ENCODE results near the gene CHKA. TPM values are rescaled to one million over a fixed set of nuclear protein-coding genes. Genes with fewer than 3 reads are reported as not detected.

Gene CHKA
- polyA plus RNA-seq, 1 donor (not counting 4 experiments of a cell fraction or from before 2014, with no cell fraction given), result 7.1 TPM

DNA sequence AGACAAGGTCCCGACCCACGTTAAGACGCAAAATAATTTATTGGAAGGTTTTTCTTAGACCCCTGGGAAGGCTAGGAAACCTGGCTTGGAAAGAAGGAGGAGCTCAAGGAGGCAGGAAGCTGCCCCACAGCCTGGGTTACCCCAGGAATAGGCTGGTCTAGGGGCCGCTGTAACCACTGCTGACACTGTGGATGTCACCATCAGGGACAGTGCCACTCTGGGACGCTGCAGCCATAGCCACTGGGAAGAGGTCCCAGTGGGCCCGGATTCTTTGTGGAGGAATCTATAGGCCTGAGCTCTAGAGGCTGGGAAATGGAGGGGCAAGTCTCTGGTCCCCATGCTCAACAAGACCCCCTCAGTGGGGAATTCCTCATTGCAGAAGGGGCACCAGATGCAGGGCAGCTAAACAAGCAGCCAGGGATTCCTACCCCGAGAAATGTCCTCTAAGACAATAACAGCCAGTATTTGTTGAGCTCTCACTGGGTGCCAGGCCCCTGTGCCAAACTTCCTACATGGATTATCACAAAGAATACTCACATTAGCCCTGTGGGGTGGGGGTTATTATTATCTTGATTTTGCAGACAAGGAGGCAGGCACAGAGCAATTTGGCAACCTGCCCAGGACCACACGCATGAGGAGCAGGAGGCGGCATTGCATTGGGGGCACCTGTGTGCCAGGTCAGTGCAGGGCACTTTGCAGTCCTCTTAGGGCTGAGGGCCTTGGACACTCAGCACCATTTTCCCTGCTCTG is 19.5 kb upstream of the CHKA start:
- Histone ChIP-seq H3K4me3 (ENCODE audit: control insufficient read depth in 2 of 3, extremely low read depth in 1 of 3, insufficient read depth in 2 of 3, low read depth in 1 of 3, low read length in 3 of 3) (no peak overlapping the region), H3K4me2 (ENCODE audit: control insufficient read depth, extremely low read depth, insufficient read depth, low read depth, low read length) (no peak overlapping the region), H3K27ac (ENCODE audit: control insufficient read depth, insufficient read depth, low read length) (no peak overlapping the region), H2AFZ (ENCODE audit: control insufficient read depth, low read length) (no peak overlapping the region), H3K27me3 (ENCODE audit: control insufficient read depth, extremely low read depth, insufficient read depth, low read length) (peaks cover 4% of the 10 kb centered on the region), H3K79me2 (ENCODE audit: control insufficient read depth, insufficient read depth, low read length) (no peaks in the 10 kb centered on the region), H3K9me3 (ENCODE audit: control insufficient read depth, low read depth, low read length) (no peaks in the 10 kb centered on the region), H4K20me1 (ENCODE audit: control insufficient read depth, extremely low read depth, insufficient read depth, low read length) (no peaks in the 10 kb centered on the region), H3K36me3 (ENCODE audit: control insufficient read depth in 2 of 2, extremely low read depth in 1 of 2, insufficient read depth in 2 of 2, low read length in 2 of 2) (no peaks in the 10 kb centered on the region), H3K9ac (ENCODE audit: control insufficient read depth, extremely low read depth, insufficient read depth, low read length) (no peak overlapping the region), H3K4me1 (ENCODE audit: control insufficient read depth, extremely low read depth, insufficient read depth, low read length) (no peaks in the 10 kb centered on the region), H3K9me1 (ENCODE audit: control insufficient read depth, extremely low read depth, insufficient read depth, low read length) (no peaks in the 10 kb centered on the region)
- TF ChIP-seq, protein P1, sequence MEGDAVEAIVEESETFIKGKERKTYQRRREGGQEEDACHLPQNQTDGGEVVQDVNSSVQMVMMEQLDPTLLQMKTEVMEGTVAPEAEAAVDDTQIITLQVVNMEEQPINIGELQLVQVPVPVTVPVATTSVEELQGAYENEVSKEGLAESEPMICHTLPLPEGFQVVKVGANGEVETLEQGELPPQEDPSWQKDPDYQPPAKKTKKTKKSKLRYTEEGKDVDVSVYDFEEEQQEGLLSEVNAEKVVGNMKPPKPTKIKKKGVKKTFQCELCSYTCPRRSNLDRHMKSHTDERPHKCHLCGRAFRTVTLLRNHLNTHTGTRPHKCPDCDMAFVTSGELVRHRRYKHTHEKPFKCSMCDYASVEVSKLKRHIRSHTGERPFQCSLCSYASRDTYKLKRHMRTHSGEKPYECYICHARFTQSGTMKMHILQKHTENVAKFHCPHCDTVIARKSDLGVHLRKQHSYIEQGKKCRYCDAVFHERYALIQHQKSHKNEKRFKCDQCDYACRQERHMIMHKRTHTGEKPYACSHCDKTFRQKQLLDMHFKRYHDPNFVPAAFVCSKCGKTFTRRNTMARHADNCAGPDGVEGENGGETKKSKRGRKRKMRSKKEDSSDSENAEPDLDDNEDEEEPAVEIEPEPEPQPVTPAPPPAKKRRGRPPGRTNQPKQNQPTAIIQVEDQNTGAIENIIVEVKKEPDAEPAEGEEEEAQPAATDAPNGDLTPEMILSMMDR (optimal IDR thresholded peaks at IDR 0.05 in 1 of 3, IDR thresholded peaks at IDR 0.05 in 1 of 3, conservative IDR thresholded peaks at IDR 0.05 in 1 of 3; ENCODE audit: extremely low read depth in 1 of 3, insufficient read depth in 2 of 3, low read length in 3 of 3), result no peak
- TF ChIP-seq EZH2 (IDR thresholded peaks at IDR 0.05; ENCODE audit: low read length), result no peak
- FAIRE-seq (no peak), DNase-seq (ENCODE audit: low read depth, low spot score) (no peak)
- dilution Hi-C loops (cut with MboI; ENCODE audit: extremely low pct_ligation_motif_present, low sequenced_read_pairs), result no loop called here

- Histone ChIP-seq H3K79me2 (ENCODE audit: control insufficient read depth, insufficient read depth, low read length) (no peaks in the 10 kb centered on the region), H3K27me3 (ENCODE audit: control insufficient read depth, extremely low read depth, insufficient read depth, low read length) (peaks cover 4% of the 10 kb centered on the region), H3K9me3 (ENCODE audit: control insufficient read depth, low read depth, low read length) (no peaks in the 10 kb centered on the region), H3K4me3 (ENCODE audit: control insufficient read depth in 2 of 3, extremely low read depth in 1 of 3, insufficient read depth in 2 of 3, low read depth in 1 of 3, low read length in 3 of 3) (no peak overlapping the region), H3K36me3 (ENCODE audit: control insufficient read depth in 2 of 2, extremely low read depth in 1 of 2, insufficient read depth in 2 of 2, low read length in 2 of 2) (no peaks in the 10 kb centered on the region), H3K9me1 (ENCODE audit: control insufficient read depth, extremely low read depth, insufficient read depth, low read length) (no peaks in the 10 kb centered on the region), H3K4me2 (ENCODE audit: control insufficient read depth, extremely low read depth, insufficient read depth, low read depth, low read length) (no peak overlapping the region), H4K20me1 (ENCODE audit: control insufficient read depth, extremely low read depth, insufficient read depth, low read length) (no peaks in the 10 kb centered on the region), H3K4me1 (ENCODE audit: control insufficient read depth, extremely low read depth, insufficient read depth, low read length) (no peaks in the 10 kb centered on the region), H3K27ac (ENCODE audit: control insufficient read depth, insufficient read depth, low read length) (no peak overlapping the region), H3K9ac (ENCODE audit: control insufficient read depth, extremely low read depth, insufficient read depth, low read length) (no peak overlapping the region), H2AFZ (ENCODE audit: control insufficient read depth, low read length) (no peak overlapping the region)
- no peak for TF ChIP-seq EZH2 (IDR thresholded peaks at IDR 0.05; ENCODE audit: low read length)
- TF ChIP-seq, protein P1 (optimal IDR thresholded peaks at IDR 0.05 in 1 of 3, IDR thresholded peaks at IDR 0.05 in 1 of 3, conservative IDR thresholded peaks at IDR 0.05 in 1 of 3; ENCODE audit: extremely low read depth in 1 of 3, insufficient read depth in 2 of 3, low read length in 3 of 3), result no peak
- FAIRE-seq (no peak), DNase-seq (ENCODE audit: low read depth, low spot score) (no peak)
- dilution Hi-C loops (cut with MboI; ENCODE audit: extremely low pct_ligation_motif_present, low sequenced_read_pairs), result no loop called here
These were observed 17.0 kb upstream of the CHKA start for GRCh38 chr11:68138237-68138636.
